ENCODE measurements around the gene CTBP2.

The CTBP2 gene
- 21.5 to 68.3 (median 43.8) reads per million in 18 experiments for total RNA-seq

- DNase-seq: peak in 1 of 2 donors; percentile 22
Measured at GRCh38 chr10:125159932-125160855, at the start of gene CTBP2. Gene CTBP2 (minus strand): TSS chr10:125160563.

- DNase-seq: no peak
Measured at GRCh38 chr10:125209591-125210355, 49.4 kb upstream of the CTBP2 start.

GRCh38 chr10:125208854-125209565 lies 48.6 kb upstream of the CTBP2 start:
- no peak for DNase-seq

- no peak for DNase-seq
Measured at GRCh38 chr10:125206623-125207022, 46.3 kb upstream of the CTBP2 start.

- DNase-seq: no peak
Measured at GRCh38 chr10:125205431-125205830, 45.1 kb upstream of the CTBP2 start.

- DNase-seq: no peak
Measured at GRCh38 chr10:125204400-125204799, 44.0 kb upstream of the CTBP2 start.

GRCh38 chr10:125203186-125203800 lies 42.9 kb upstream of the CTBP2 start:
- DNase-seq: no peak

- DNase-seq: no peak
Measured at GRCh38 chr10:125201791-125202622, 41.6 kb upstream of the CTBP2 start.

- DNase-seq: no peak
Measured at GRCh38 chr10:125201108-125201524, 40.8 kb upstream of the CTBP2 start.

GRCh38 chr10:125200396-125200795 lies 40.0 kb upstream of the CTBP2 start:
- DNase-seq: no peak

GRCh38 chr10:125199270-125199669 lies 38.9 kb upstream of the CTBP2 start:
- DNase-seq: no peak

GRCh38 chr10:125194814-125195213 lies 34.5 kb upstream of the CTBP2 start:
- no peak for DNase-seq

GRCh38 chr10:125193306-125193877 lies 33.0 kb upstream of the CTBP2 start:
- DNase-seq: no peak

GRCh38 chr10:125192620-125193019 lies 32.3 kb upstream of the CTBP2 start:
- no peak for DNase-seq

GRCh38 chr10:125192005-125192404 lies 31.6 kb upstream of the CTBP2 start:
- DNase-seq: no peak

GRCh38 chr10:125190946-125191345 lies 30.6 kb upstream of the CTBP2 start:
- no peak for DNase-seq

- no peak for DNase-seq
Measured at GRCh38 chr10:125190414-125190813, 30.1 kb upstream of the CTBP2 start.

- no peak for DNase-seq
Measured at GRCh38 chr10:125189162-125189561, 28.8 kb upstream of the CTBP2 start.

- no peak for DNase-seq
Measured at GRCh38 chr10:125187238-125188194, 27.2 kb upstream of the CTBP2 start.
